GM23338 (cell line): ENCODE measurements around the gene GSAP.

Experiments used
- CREB1 ChIP-seq: fragments of 250-450 bp; sonication (Bioruptor Pico); IDR thresholded peaks from 2 replicates; pipeline ENCODE4 v1.5.0; 2020; ENCODE audit warnings: low read depth, mild to moderate bottlenecking, moderate library complexity
- CTCF ChIP-seq, 2 experiments: fragments of 200-600 bp in 1 of 2; sonication (generic) in 1 of 2; conservative IDR thresholded peaks; 2 replicates each; pipeline versions ENCODE4 v1.5.1 to v1.6.1; 2016 to 2017; ENCODE audit warnings: antibody characterized with exemption in 2 of 2, low read depth in 2 of 2, mild to moderate bottlenecking in 2 of 2, moderate library complexity in 1 of 2
- ETS1 ChIP-seq: IDR thresholded peaks from 2 replicates; pipeline ENCODE4 v1.6.1; 2016; ENCODE audit warnings: antibody characterized with exemption
- EZH2 ChIP-seq: fragments of 200-600 bp; sonication (generic); IDR thresholded peaks from one replicate; pipeline ENCODE4 v1.8.0; 2017; ENCODE audit warnings: antibody characterized with exemption, mild to moderate bottlenecking, low read depth; ENCODE audit not compliant: unreplicated experiment
- EZH2phosphoT487 ChIP-seq: fragments of 200-600 bp; sonication (generic); IDR thresholded peaks from one replicate; pipeline ENCODE4 v1.8.1; 2018; ENCODE audit warnings: antibody characterized with exemption; ENCODE audit not compliant: unreplicated experiment
- JUNB ChIP-seq: IDR thresholded peaks from one replicate; pipeline ENCODE4 v1.6.1; 2016; ENCODE audit warnings: antibody characterized with exemption; ENCODE audit not compliant: unreplicated experiment
- NANOG ChIP-seq: IDR thresholded peaks from 2 replicates; pipeline ENCODE4 v1.6.1; 2016; ENCODE audit warnings: antibody characterized with exemption, borderline replicate concordance
- POLR2AphosphoS5 ChIP-seq: IDR thresholded peaks from 2 replicates; pipeline ENCODE4 v1.6.1; 2016; ENCODE audit warnings: antibody characterized with exemption, low read depth
- REST ChIP-seq: IDR thresholded peaks from one replicate; pipeline ENCODE4 v1.6.1; 2018; ENCODE audit warnings: antibody characterized with exemption; ENCODE audit not compliant: unreplicated experiment
- STAT1 ChIP-seq: IDR thresholded peaks from one replicate; pipeline ENCODE4 v1.6.1; 2016; ENCODE audit warnings: antibody characterized with exemption; ENCODE audit not compliant: unreplicated experiment
- ZNF114 ChIP-seq: fragments of 250-450 bp; sonication (Bioruptor Pico); IDR thresholded peaks from 2 replicates; pipeline ENCODE4 v1.5.0; 2020; ENCODE audit warnings: mild to moderate bottlenecking, moderate library complexity
- ZNF331 ChIP-seq: fragments of 250-450 bp; sonication (Bioruptor Pico); IDR thresholded peaks from 2 replicates; pipeline ENCODE4 v1.5.0; 2020; ENCODE audit warnings: low read depth, mild to moderate bottlenecking, moderate library complexity
- ZNF462 ChIP-seq: fragments of 250-450 bp; sonication (Bioruptor Pico); IDR thresholded peaks from 2 replicates; pipeline ENCODE4 v1.5.0; 2020; ENCODE audit warnings: mild to moderate bottlenecking, moderate library complexity

- TF ChIP-seq CTCF (conservative IDR thresholded peaks at IDR 0.05; ENCODE audit: low read depth in 2 of 2): no peak
- no peak for TF ChIP-seq POLR2AphosphoS5
- no peak for TF ChIP-seq JUNB
- TF ChIP-seq EZH2phosphoT487: no peak
- TF ChIP-seq REST: no peak
- TF ChIP-seq EZH2: no peak
- no peak for TF ChIP-seq CREB1 (CRISPR knock-in tag)
- TF ChIP-seq ETS1: no peak
- TF ChIP-seq STAT1: no peak
- no peak for TF ChIP-seq ZNF331 (CRISPR knock-in tag)
- no peak for TF ChIP-seq NANOG
- no peak for TF ChIP-seq ZNF114 (CRISPR knock-in tag)
- TF ChIP-seq ZNF462 (CRISPR knock-in tag): no peak
These were observed 61.7 kb downstream of the GSAP start for GRCh38 chr7:77354484-77354883.
